Measurements from ENCODE around the gene SUCNR1. TPM values are rescaled to one million over a fixed set of nuclear protein-coding genes. Genes with fewer than 3 reads are reported as not detected.

Gene SUCNR1
- total and polyA plus RNA-seq, 2 of the 4 experiments (the other 2 are of a cell fraction): not detected

GRCh38 chr3:151859905-151860304 is 13.5 kb upstream of the SUCNR1 start:
- H3K9ac ChIP-seq (ENCODE audit: low read depth, low read length): no peak overlapping the region
- dilution Hi-C loops (cut with HindIII; ENCODE audit: low sequenced_read_pairs, unreplicated experiment): no loop called here
- no peak overlapping the region for H4K91ac ChIP-seq (ENCODE audit: insufficient read depth, low read depth, low read length)
- peak overlapping the region; percentile 25; the same call in 1 of the 2 replicates for H4K5ac ChIP-seq (ENCODE audit: low read depth, low read length)
- no peaks in the 10 kb centered on the region for H3K27me3 ChIP-seq (ENCODE audit: control insufficient read depth, insufficient read depth, low read length)
- no peaks in the 10 kb centered on the region for H3K79me1 ChIP-seq (ENCODE audit: low read depth in 1 of 2, low read length in 2 of 2)
- H3K56ac ChIP-seq (ENCODE audit: extremely low read depth, insufficient read depth, low read length): no peak overlapping the region
- 0 out of 4 replicates have a peak overlapping the region, but pooled peaks of 1 of the 2 experiments have one; percentile 10 for H4K8ac ChIP-seq (ENCODE audit: low read depth in 2 of 2, low read length in 2 of 2)
- in situ Hi-C loops (cut with MboI; ENCODE audit: low sequenced_read_pairs): no loop called here
- no peaks in the 10 kb centered on the region for H4K20me1 ChIP-seq (ENCODE audit: insufficient read depth, low read length)
- peak overlapping the region; percentile 25; the same call in 1 of the 2 replicates for H2BK120ac ChIP-seq (ENCODE audit: low read depth, low read length)
- no TSS peak for BruUV-seq (replicated peaks)
- no peak for DNase-seq
- no peaks in the 10 kb centered on the region for H3K9me1 ChIP-seq (ENCODE audit: insufficient read depth, low read length)
- H2BK5ac ChIP-seq (ENCODE audit: low read depth, low read length, poor library complexity, severe bottlenecking): no peak overlapping the region
- no peak overlapping the region for H2AK5ac ChIP-seq (ENCODE audit: low read depth, low read length)
- H2BK15ac ChIP-seq (ENCODE audit: low read depth, low read length): no peak overlapping the region
- H3K23ac ChIP-seq (ENCODE audit: low read depth, low read length): no peak overlapping the region
- H2AK9ac ChIP-seq (replicated peaks; ENCODE audit: low read depth, low read length, poor library complexity): no peak overlapping the region
- H2AFZ ChIP-seq (replicated peaks; ENCODE audit: low read length, poor library complexity): no peak overlapping the region
- H3K4me3 ChIP-seq (ENCODE audit: insufficient read depth, low read depth, low read length): no peak overlapping the region
- intact Hi-C loops (cut with micrococcal nuclease): no loop called here
- H3K4me2 ChIP-seq (ENCODE audit: low read depth, low read length): no peak overlapping the region
- no peak overlapping the region for H3K27ac ChIP-seq (ENCODE audit: insufficient read depth, low read length)
- POLR2A ChIA-PET (ENCODE audit: unreplicated experiment): no interaction called here
- H3K14ac ChIP-seq (replicated peaks; ENCODE audit: low read depth, low read length): no peak overlapping the region
- no peaks in the 10 kb centered on the region for H3K36me3 ChIP-seq (ENCODE audit: control insufficient read depth, insufficient read depth, low read length)
- H3K9me3 ChIP-seq (ENCODE audit: control insufficient read depth, insufficient read depth, low read length): no peaks in the 10 kb centered on the region
- CTCF ChIA-PET: no interaction called here
- peaks cover 7% of the 10 kb centered on the region; the same call in 1 of the 2 replicates for H3K4me1 ChIP-seq (ENCODE audit: control insufficient read depth, insufficient read depth, low read length)
- H3K18ac ChIP-seq (ENCODE audit: low read depth, low read length): no peak overlapping the region
- TF ChIP-seq CTCF (conservative IDR thresholded peaks at IDR 0.05; ENCODE audit: low read depth, low read length) (no peak), FOS (IDR thresholded peaks at IDR 0.05; ENCODE audit: low read depth, low read length) (no peak), MAZ (IDR thresholded peaks at IDR 0.05; ENCODE audit: borderline replicate concordance, low read depth, low read length) (no peak), RCOR1 (IDR thresholded peaks at IDR 0.05; ENCODE audit: insufficient replicate concordance, low read length) (no peak)
- no peak overlapping the region for H2BK20ac ChIP-seq (ENCODE audit: low read depth, low read length)
- no peak overlapping the region for H3K4ac ChIP-seq (ENCODE audit: low read depth, low read length)
- no peak for ATAC-seq (ENCODE audit: low read depth)

Data from IMR-90 (cell line).